OCI-LY7 (cell line): Measurements from ENCODE around the gene TTC9B. TPM values are rescaled to one million over a fixed set of nuclear protein-coding genes. Genes with fewer than 3 reads are reported as not detected.

Source experiments
- BruUV-seq: library from RNA; stranded (reverse); fragments of 400-500 nt; replicated peaks from 2 replicates; lab custom pipeline; 2021; lab: Mats Ljungman, UMichigan
- CTCF ChIA-PET: fragments of 300-600 bp; sonication (Branson Sonifier 250); formaldehyde crosslinking; loops from one replicate; lab custom pipeline; 2022; ENCODE audit warnings: antibody characterized with exemption; ENCODE audit not compliant: unreplicated experiment; lab: Charles Lee
- POLR2A ChIA-PET: fragments of 300-600 bp; sonication (Branson Sonifier 250); formaldehyde crosslinking; loops from one replicate; lab custom pipeline; 2022; ENCODE audit warnings: antibody characterized with exemption; lab: Charles Lee
- DNase-seq: peaks from one replicate; pipeline ENCODE4 v3.0.0-alpha.2; 2015; ENCODE audit warnings: low spot score
- H2AFZ ChIP-seq: fragments of 200-600 bp; sonication (generic), shearing (Covaris generic); 2 replicates; pipeline ENCODE4 v1.6.1; 2014; ENCODE audit warnings: mild to moderate bottlenecking, antibody characterized with exemption, low read length, moderate library complexity
- H3K27ac ChIP-seq: fragments of 200-600 bp; sonication (generic); 2 replicates; pipeline ENCODE4 v1.5.1; 2014; ENCODE audit warnings: mixed run types, low read depth, mild to moderate bottlenecking, moderate library complexity, low read length, inconsistent platforms; ENCODE audit not compliant: poor library complexity, severe bottlenecking
- H3K36me3 ChIP-seq: fragments of 200-600 bp; sonication (generic); 2 replicates; pipeline ENCODE4 v1.6.1; 2014; ENCODE audit warnings: mild to moderate bottlenecking, antibody characterized with exemption, low read length, moderate library complexity, mixed read lengths; ENCODE audit not compliant: insufficient read depth
- H3K4me1 ChIP-seq: fragments of 200-600 bp; sonication (generic); 2 replicates; pipeline ENCODE4 v1.5.1; 2014; ENCODE audit warnings: mild to moderate bottlenecking, low read length; ENCODE audit not compliant: insufficient read depth, poor library complexity, severe bottlenecking
- H3K4me2 ChIP-seq: fragments of 200-600 bp; sonication (generic); 2 replicates; pipeline ENCODE4 v1.6.1; 2014; ENCODE audit warnings: mild to moderate bottlenecking, low read length
- H3K4me3 ChIP-seq: fragments of 200-600 bp; sonication (generic); 2 replicates; pipeline ENCODE4 v1.5.1; 2014; ENCODE audit warnings: mild to moderate bottlenecking, low read depth, low read length; ENCODE audit not compliant: poor library complexity, severe bottlenecking
- H3K79me2 ChIP-seq: fragments of 200-600 bp; sonication (generic); 2 replicates; pipeline ENCODE4 v1.6.1; 2016; ENCODE audit warnings: low read depth, mild to moderate bottlenecking, low read length, moderate library complexity, mixed read lengths; ENCODE audit not compliant: insufficient read depth
- H3K9me2 ChIP-seq: fragments of 200-600 bp; sonication (generic); 2 replicates; pipeline ENCODE4 v1.6.1; 2016; ENCODE audit warnings: mild to moderate bottlenecking, low read length, mixed read lengths; ENCODE audit not compliant: insufficient read depth
- H3K9me3 ChIP-seq: fragments of 200-600 bp; sonication (generic); 2 replicates; pipeline ENCODE4 v1.6.1; 2014; ENCODE audit warnings: mild to moderate bottlenecking, mixed run types, low read length, mixed read lengths
- H4K20me1 ChIP-seq: fragments of 200-600 bp; sonication (generic); 2 replicates; pipeline ENCODE4 v1.6.1; 2014; ENCODE audit warnings: mild to moderate bottlenecking, antibody characterized with exemption, low read length, moderate library complexity, mixed read lengths; ENCODE audit not compliant: insufficient read depth
- EZH2phosphoT487 ChIP-seq: fragments of 200-600 bp; sonication (generic); IDR thresholded peaks from 2 replicates; pipeline ENCODE4 v1.6.1; 2018; ENCODE audit warnings: low read depth, borderline replicate concordance, mild to moderate bottlenecking, mixed run types, antibody characterized with exemption, low read length, moderate library complexity, mixed read lengths
- intact Hi-C: fragments of 100-400 bp; cut with micrococcal nuclease; formaldehyde crosslinking; loops from one replicate; pipeline ENCODE4 v1.10.0; 2022; ENCODE audit not compliant: unreplicated experiment
- total RNA-seq, 2 experiments: library from RNA; depleted of rRNA in 1 of 2; stranded (reverse); fragments of >200 nt in 1 of 2; shearing (Covaris generic) in 1 of 2; gene quantifications; 2 replicates each; pipeline ENCODE4 v1.2.3, GENCODE V29; 2014 to 2022
- TF ChIP-seq, protein P1 (sequence below): fragments of 200-600 bp; sonication (generic); conservative IDR thresholded peaks from 2 replicates; pipeline ENCODE4 v1.5.1; 2014; ENCODE audit warnings: mild to moderate bottlenecking, antibody characterized with exemption, low read length, moderate library complexity, mixed read lengths

Gene TTC9B
- total RNA-seq, 2 experiments from 2014 or later = not detected

DNA sequence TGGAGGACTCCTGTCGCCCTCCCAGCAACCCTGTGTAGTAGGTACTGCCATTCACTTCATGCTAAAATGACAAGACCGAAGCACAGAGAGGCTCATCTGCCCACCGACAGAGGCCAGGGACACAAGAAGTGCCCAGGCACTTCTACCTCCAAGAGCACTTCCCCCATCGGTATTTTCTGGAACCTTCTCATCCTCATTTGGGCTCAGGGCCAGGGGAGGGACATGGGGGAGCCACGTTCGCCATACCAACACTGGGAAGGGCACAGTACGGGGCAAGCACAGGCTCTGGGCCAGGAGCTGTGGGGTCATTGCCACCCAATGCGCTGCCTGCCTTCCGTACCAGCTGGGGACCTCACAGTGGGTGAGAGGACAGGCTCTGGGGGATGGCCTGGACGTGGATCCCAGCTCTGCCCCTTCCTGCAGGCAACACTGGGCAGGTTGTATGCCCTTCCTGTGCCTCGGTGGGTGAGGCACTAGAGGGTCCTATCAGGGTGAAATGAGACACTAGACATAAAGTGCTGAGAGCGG is 29.6 kb upstream of the TTC9B start:
- Histone ChIP-seq H3K4me3 (no peak overlapping the region), H2AFZ (no peak overlapping the region), H3K79me2 (no peaks in the 10 kb centered on the region), H3K4me2 (no peak overlapping the region), H4K20me1 (no peaks in the 10 kb centered on the region), H3K4me1 (no peaks in the 10 kb centered on the region), H3K9me3 (no peaks in the 10 kb centered on the region), H3K27ac (no peak overlapping the region), H3K9me2 (no peaks in the 10 kb centered on the region), H3K36me3 (peaks cover 31% of the 10 kb centered on the region; the same call in 1 of the 2 replicates)
- no peak for DNase-seq
- ChIA-PET CTCF (no interaction called here), POLR2A (no interaction called here)
- no peak for TF ChIP-seq EZH2phosphoT487
- TF ChIP-seq, protein P1, sequence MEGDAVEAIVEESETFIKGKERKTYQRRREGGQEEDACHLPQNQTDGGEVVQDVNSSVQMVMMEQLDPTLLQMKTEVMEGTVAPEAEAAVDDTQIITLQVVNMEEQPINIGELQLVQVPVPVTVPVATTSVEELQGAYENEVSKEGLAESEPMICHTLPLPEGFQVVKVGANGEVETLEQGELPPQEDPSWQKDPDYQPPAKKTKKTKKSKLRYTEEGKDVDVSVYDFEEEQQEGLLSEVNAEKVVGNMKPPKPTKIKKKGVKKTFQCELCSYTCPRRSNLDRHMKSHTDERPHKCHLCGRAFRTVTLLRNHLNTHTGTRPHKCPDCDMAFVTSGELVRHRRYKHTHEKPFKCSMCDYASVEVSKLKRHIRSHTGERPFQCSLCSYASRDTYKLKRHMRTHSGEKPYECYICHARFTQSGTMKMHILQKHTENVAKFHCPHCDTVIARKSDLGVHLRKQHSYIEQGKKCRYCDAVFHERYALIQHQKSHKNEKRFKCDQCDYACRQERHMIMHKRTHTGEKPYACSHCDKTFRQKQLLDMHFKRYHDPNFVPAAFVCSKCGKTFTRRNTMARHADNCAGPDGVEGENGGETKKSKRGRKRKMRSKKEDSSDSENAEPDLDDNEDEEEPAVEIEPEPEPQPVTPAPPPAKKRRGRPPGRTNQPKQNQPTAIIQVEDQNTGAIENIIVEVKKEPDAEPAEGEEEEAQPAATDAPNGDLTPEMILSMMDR = no peak
- intact Hi-C loops = no loop called here
- BruUV-seq = no TSS peak

DNA sequence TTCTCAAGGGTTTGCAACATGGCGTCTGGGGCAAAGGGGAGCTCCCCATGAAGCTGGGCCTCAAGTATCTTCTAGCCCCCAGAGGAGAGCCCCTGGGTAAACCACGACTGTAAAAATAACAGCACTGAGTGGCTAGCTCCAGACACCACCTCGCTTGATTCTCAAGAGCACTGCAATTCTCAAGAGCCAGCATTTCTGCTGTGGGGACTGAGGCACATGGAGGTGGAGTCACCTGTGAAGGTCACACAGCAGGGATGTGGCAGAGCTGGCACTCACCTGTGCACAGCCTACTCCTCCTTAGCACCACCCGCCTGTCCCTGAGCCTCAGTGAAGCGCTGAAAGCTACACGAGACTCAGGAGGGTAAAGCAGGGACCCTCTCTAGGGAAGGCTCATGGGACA is 29.0 kb upstream of the TTC9B start:
- intact Hi-C loops = no loop called here
- H3K79me2 ChIP-seq = no peaks in the 10 kb centered on the region

More for the DNA sequence above, 29.0 kb upstream of the TTC9B start:
- Histone ChIP-seq H3K27ac (no peak overlapping the region), H3K9me3 (no peaks in the 10 kb centered on the region), H4K20me1 (no peaks in the 10 kb centered on the region), H3K9me2 (no peaks in the 10 kb centered on the region), H3K4me3 (no peak overlapping the region), H2AFZ (no peak overlapping the region), H3K4me2 (no peak overlapping the region), H3K4me1 (no peaks in the 10 kb centered on the region), H3K36me3 (peaks cover 28% of the 10 kb centered on the region; the same call in 1 of the 2 replicates)
- ChIA-PET POLR2A (no interaction called here), CTCF (no interaction called here)
- DNase-seq = no peak
- TF ChIP-seq, protein P1 = no peak
- TF ChIP-seq EZH2phosphoT487 = no peak
- BruUV-seq = no TSS peak
